Measurements from ENCODE around the gene TXNDC11. TPM values are rescaled to one million over a fixed set of nuclear protein-coding genes. Genes with fewer than 3 reads are reported as not detected.

TXNDC11 gene
- total RNA-seq, 1 experiment from 2014 or later, result 11.1 TPM

- no peaks in the 10 kb centered on the region for H3K36me3 Mint-ChIP-seq
- TF ChIP-seq ESRRA (CRISPR knock-in tag; IDR thresholded peaks at IDR 0.05; ENCODE audit: borderline replicate concordance), result no peak
- H3K4me3 Mint-ChIP-seq, result no peak overlapping the region
- POLR2A ChIA-PET, result interaction anchor here (1.2 to 2.7 kb wide), 6 partner anchors 32 to 233 kb away, joined by 3 to 10 read pairs (median 6); partner anchors contain the start of genes LITAF and SNN
- CTCF ChIA-PET, result interaction anchor here (0.8 to 3.7 kb wide), 10 partner anchors 11 to 238 kb away, joined by 3 to 28 read pairs (median 4); no protein-coding TSS in a partner anchor
- H3K4me1 Mint-ChIP-seq, result peaks cover 20% of the 10 kb centered on the region
- H3K27ac Mint-ChIP-seq, result peak overlapping the region; percentile 98; the same call in 1 of the 2 replicates
- no peak for ATAC-seq
- DNase-seq (ENCODE audit: low spot score), result no peak
- H3K9me3 Mint-ChIP-seq, result no peaks in the 10 kb centered on the region
- H3K27me3 Mint-ChIP-seq (ENCODE audit: low read depth), result peaks cover 8% of the 10 kb centered on the region
Observed at GRCh38 chr16:11635113-11635652, 107.5 kb downstream of the TXNDC11 start.

GRCh38 chr16:11634312-11634711 lies 108.3 kb downstream of the TXNDC11 start:
- CTCF ChIA-PET, result interaction anchor here (0.7 to 3.7 kb wide), 3 partner anchors 11 to 103 kb away, joined by 3 to 28 read pairs (median 3); no protein-coding TSS in a partner anchor
- no peaks in the 10 kb centered on the region for H3K9me3 Mint-ChIP-seq

More at GRCh38 chr16:11634312-11634711, 108.3 kb downstream of the TXNDC11 start:
- no peak overlapping the region for H3K4me3 Mint-ChIP-seq
- H3K36me3 Mint-ChIP-seq, result no peaks in the 10 kb centered on the region
- peaks cover 8% of the 10 kb centered on the region for H3K27me3 Mint-ChIP-seq (ENCODE audit: low read depth)
- ATAC-seq, result no peak
- POLR2A ChIA-PET, result interaction anchor here (2.2 kb wide), 1 partner anchor 33 kb away, joined by 8 read pairs; the partner anchor contains the start of gene SNN
- DNase-seq (ENCODE audit: low spot score), result no peak
- H3K4me1 Mint-ChIP-seq, result peaks cover 18% of the 10 kb centered on the region
- H3K27ac Mint-ChIP-seq, result no peak overlapping the region
- no peak for TF ChIP-seq NR2C2 (CRISPR knock-in tag; IDR thresholded peaks at IDR 0.05)
- no peak for TF ChIP-seq PRDM15 (CRISPR knock-in tag; IDR thresholded peaks at IDR 0.05)
- TF ChIP-seq ZNF219 (CRISPR knock-in tag; IDR thresholded peaks at IDR 0.05; ENCODE audit: borderline replicate concordance), result no peak
- no peak for TF ChIP-seq IRF1 (CRISPR knock-in tag; IDR thresholded peaks at IDR 0.05)
- no peak for TF ChIP-seq ZBTB43 (CRISPR knock-in tag; IDR thresholded peaks at IDR 0.05)
- TF ChIP-seq E2F4 (CRISPR knock-in tag; IDR thresholded peaks at IDR 0.05; ENCODE audit: borderline replicate concordance, low read depth), result no peak
- TF ChIP-seq ELF4 (CRISPR knock-in tag; IDR thresholded peaks at IDR 0.05; ENCODE audit: low read depth), result no peak
- no peak for TF ChIP-seq MAX (CRISPR knock-in tag; IDR thresholded peaks at IDR 0.05)
- TF ChIP-seq HMGA2 (CRISPR knock-in tag; IDR thresholded peaks at IDR 0.05), result no peak
- no peak for TF ChIP-seq USF2 (CRISPR knock-in tag; IDR thresholded peaks at IDR 0.05)
- no peak for TF ChIP-seq ZMAT4 (CRISPR knock-in tag; IDR thresholded peaks at IDR 0.05)
- TF ChIP-seq ATF3 (CRISPR knock-in tag; conservative IDR thresholded peaks at IDR 0.05), result no peak
- no peak for TF ChIP-seq NFYB (CRISPR knock-in tag; conservative IDR thresholded peaks at IDR 0.05; ENCODE audit: low read depth)
- TF ChIP-seq ZNF263 (CRISPR knock-in tag; IDR thresholded peaks at IDR 0.05; ENCODE audit: low read depth), result no peak
- TF ChIP-seq CREM (CRISPR knock-in tag; IDR thresholded peaks at IDR 0.05), result no peak
- no peak for TF ChIP-seq MLX (CRISPR knock-in tag; IDR thresholded peaks at IDR 0.05)
